ES-I3 (cell line): ENCODE data around the gene MAPK14.
"Not testable (repeated sequence)": the region's sequence is repeated elsewhere in the genome, so short reads cannot be mapped to it uniquely, and the experiment has no call there.

ENCODE experiments used
- H3K36me3 ChIP-seq: 2 replicates; pipeline ENCODE4 v1.6.1; 2013; ENCODE audit warnings: mild to moderate bottlenecking, low read length, control low read depth, moderate library complexity; ENCODE audit not compliant: insufficient read depth
- H3K4me1 ChIP-seq: 2 replicates; pipeline ENCODE4 v1.6.1; 2013; ENCODE audit warnings: mild to moderate bottlenecking, control low read depth, low read length; ENCODE audit not compliant: insufficient read depth
- H3K9ac ChIP-seq: 2 replicates; pipeline ENCODE4 v1.6.1; 2013; ENCODE audit warnings: low read depth, mild to moderate bottlenecking, low read length, moderate library complexity
- H3K9me3 ChIP-seq: 2 replicates; pipeline ENCODE4 v1.6.1; 2013; ENCODE audit warnings: mild to moderate bottlenecking, low read length, moderate library complexity; ENCODE audit not compliant: control insufficient read depth, insufficient read depth

MAPK14 gene

GRCh38 chr6:36028088-36028876 is 674 bp downstream of the MAPK14 start:
- no peaks in the 10 kb centered on the region for H3K36me3 ChIP-seq
- no peaks in the 10 kb centered on the region for H3K9me3 ChIP-seq
- peak overlapping the region; percentile 91 for H3K9ac ChIP-seq
- H3K4me1 ChIP-seq = peaks cover 29% of the 10 kb centered on the region

DNA sequence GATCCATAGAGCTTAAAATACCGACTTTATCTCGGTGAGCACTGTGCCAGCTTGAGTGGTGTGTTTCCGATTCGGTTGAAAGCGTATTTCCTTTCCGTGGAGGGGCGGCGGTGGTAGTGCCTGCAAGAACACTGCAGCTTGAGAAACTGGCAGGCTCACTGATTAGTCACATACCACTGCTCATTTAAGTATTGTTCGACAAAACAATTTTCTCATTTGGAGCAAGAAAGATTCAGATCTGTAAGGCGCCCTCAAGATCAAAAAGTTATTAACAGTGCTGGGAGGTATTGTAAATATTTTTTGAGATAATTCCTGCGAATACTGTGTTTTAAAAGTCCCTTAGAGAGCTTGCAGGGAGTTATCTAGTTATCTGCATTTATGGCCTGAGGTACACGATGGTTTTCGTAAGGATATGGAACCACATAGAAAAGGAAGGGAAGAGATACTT is 1.3 kb downstream of the MAPK14 start:
- no peaks in the 10 kb centered on the region for H3K9me3 ChIP-seq
- peaks cover 34% of the 10 kb centered on the region for H3K4me1 ChIP-seq
- H3K36me3 ChIP-seq = no peaks in the 10 kb centered on the region
- H3K9ac ChIP-seq = peak overlapping the region; percentile 91

GRCh38 chr6:36029464-36029863 is 1.9 kb downstream of the MAPK14 start:
- Histone ChIP-seq H3K9me3 (no peaks in the 10 kb centered on the region), H3K36me3 (no peaks in the 10 kb centered on the region), H3K4me1 (peaks cover 39% of the 10 kb centered on the region), H3K9ac (peak overlapping the region; percentile 91; the same call in 1 of the 2 replicates)

GRCh38 chr6:36032261-36032660 is 4.7 kb downstream of the MAPK14 start:
- no peaks in the 10 kb centered on the region for H3K36me3 ChIP-seq
- H3K4me1 ChIP-seq = peaks cover 17% of the 10 kb centered on the region
- H3K9ac ChIP-seq = 0 out of 2 replicates have a peak overlapping the region, but pooled peaks have one; percentile 9
- H3K9me3 ChIP-seq = no peaks in the 10 kb centered on the region

DNA sequence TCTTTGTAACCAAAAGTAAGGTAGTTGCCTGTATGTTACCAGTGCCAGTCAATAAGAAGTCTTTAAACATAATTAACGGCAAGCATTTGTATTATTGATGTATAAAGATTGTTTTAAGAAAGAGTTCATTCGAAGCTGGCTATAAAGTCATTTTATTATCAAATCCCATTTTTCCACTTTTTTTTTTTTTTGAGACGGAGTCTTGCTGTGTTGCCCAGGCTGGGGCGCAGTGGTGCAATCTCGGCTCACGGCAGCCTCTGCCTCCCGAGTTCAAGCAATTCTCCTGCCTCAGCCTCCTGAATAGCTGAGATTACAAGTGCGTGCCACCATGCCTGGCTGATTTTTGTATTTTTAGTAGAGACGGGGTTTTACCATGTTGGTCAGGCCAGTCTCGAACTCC is 5.5 kb downstream of the MAPK14 start:
- H3K36me3 ChIP-seq, H3K9me3 ChIP-seq, H3K9ac ChIP-seq: not testable (repeated sequence)
- H3K4me1 ChIP-seq = peaks cover 17% of the 10 kb centered on the region

DNA sequence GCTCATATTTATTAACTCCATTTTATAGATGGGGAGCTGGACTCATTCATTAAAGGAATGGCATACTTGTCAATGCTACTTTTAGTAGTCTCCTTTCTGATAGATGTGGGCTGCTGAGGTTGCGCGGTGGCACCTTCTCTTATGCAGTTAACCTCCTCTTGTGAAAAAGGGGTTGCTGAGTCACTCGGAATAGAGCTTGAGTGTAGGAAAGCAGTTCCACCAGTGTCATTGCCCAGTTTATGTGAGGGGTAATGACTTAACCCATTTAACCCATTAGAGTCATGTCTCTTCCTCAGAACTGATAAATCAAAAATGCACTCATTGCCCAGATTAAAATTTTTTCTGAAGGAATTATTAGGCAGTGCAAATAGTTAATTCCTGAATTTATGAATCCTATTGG is 6.3 kb downstream of the MAPK14 start:
- Histone ChIP-seq H3K4me1 (peaks cover 22% of the 10 kb centered on the region), H3K36me3 (no peaks in the 10 kb centered on the region), H3K9ac (no peak overlapping the region), H3K9me3 (no peaks in the 10 kb centered on the region)

DNA sequence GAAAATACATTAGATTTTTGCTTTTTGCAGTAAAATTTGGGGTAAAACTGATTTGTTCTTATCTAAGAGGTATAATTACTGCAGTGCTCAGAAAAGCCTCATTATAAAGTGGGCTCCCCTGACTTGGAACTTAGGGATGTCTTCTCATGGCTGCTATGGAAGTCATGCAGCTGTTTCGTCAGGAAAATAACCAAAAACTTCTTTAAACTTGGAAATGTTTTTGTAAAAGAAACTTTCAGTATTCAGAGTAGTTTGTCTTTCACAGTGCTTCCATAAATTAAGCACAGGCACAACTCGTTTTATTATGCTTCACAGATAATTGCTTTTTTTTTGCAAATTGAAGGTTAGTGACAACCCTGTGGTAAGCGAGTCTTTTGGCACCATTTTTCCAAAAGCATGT is 6.8 kb downstream of the MAPK14 start:
- Histone ChIP-seq H3K9me3 (no peaks in the 10 kb centered on the region), H3K36me3 (no peaks in the 10 kb centered on the region), H3K4me1 (peaks cover 22% of the 10 kb centered on the region), H3K9ac (no peak overlapping the region)

DNA sequence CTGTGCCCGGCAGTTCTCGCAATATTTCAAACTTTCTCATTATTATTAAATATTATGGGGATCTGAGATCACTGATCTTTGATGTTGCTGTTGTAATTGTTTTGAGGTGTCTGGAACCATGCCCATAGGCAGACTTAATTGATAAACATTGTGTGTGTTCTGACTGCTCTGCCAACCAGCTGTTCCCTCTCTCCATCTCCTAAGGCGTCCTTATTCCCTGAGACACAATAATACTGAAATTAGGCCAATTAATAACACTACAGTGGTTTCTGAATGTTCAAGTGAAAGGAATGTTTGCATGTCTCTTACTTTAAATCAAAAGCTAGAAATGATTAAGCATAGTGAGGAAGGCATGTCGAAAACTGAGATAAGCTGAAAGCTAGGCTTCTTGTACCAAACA is 7.6 kb downstream of the MAPK14 start:
- H3K9ac ChIP-seq = no peak overlapping the region
- no peaks in the 10 kb centered on the region for H3K36me3 ChIP-seq
- peaks cover 22% of the 10 kb centered on the region for H3K4me1 ChIP-seq
- no peaks in the 10 kb centered on the region for H3K9me3 ChIP-seq

GRCh38 chr6:36038120-36038876 is 10.7 kb downstream of the MAPK14 start:
- H3K9ac ChIP-seq = no peak overlapping the region
- no peaks in the 10 kb centered on the region for H3K9me3 ChIP-seq
- peaks cover 17% of the 10 kb centered on the region for H3K4me1 ChIP-seq
- H3K36me3 ChIP-seq = no peaks in the 10 kb centered on the region

DNA sequence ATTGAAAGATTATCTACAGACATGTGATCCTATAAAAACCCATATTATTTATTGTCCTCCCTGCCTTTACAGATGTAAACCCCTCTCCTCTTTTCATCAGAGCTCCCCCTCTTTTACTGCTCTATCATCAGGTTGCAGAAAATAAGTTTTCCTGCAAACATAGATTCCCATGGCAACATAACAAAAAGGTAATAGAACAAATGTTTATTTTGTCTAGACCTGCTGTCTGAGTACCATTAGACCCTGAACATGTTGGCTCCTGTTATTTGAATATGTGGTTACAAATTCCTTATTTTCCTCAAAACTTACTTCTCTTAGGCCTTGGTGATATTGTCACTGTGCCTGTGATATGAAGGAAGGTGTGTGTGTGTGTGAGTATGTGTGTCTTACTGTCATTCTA is 11.5 kb downstream of the MAPK14 start:
- peaks cover 10% of the 10 kb centered on the region for H3K4me1 ChIP-seq
- H3K36me3 ChIP-seq = no peaks in the 10 kb centered on the region
- H3K9me3 ChIP-seq = no peaks in the 10 kb centered on the region
- H3K9ac ChIP-seq = no peak overlapping the region

- Histone ChIP-seq H3K36me3 (no peaks in the 10 kb centered on the region), H3K9ac (no peak overlapping the region), H3K4me1 (peaks cover 5% of the 10 kb centered on the region; the same call in 1 of the 2 replicates), H3K9me3 (no peaks in the 10 kb centered on the region)
Measured at GRCh38 chr6:36040958-36041357, 13.3 kb downstream of the MAPK14 start.

- no peaks in the 10 kb centered on the region for H3K9me3 ChIP-seq
- peaks cover 5% of the 10 kb centered on the region; the same call in 1 of the 2 replicates for H3K4me1 ChIP-seq
- no peaks in the 10 kb centered on the region for H3K36me3 ChIP-seq
- no peak overlapping the region for H3K9ac ChIP-seq
Measured at GRCh38 chr6:36042618-36043260, 15.1 kb downstream of the MAPK14 start.

DNA sequence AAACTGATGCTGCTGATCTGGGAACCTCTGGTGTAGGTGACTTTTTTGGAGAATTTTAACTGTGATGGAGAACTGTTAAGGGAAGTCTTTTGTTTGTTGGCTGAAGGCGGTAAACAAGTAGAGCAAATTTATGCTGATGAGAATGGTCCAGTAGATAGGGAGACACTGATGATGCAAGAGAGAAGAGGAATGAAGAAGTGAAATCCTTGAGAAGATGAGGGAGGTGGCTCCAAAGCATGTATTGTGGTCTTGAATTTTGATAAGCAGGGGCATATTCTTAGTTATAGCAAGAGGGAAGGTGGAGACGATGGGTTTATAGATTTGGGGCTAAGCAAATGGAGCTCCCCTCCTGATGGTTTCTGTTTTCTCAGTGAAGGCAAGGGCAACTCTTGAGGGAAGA is 22.0 kb downstream of the MAPK14 start:
- no peaks in the 10 kb centered on the region for H3K9me3 ChIP-seq
- H3K9ac ChIP-seq = no peak overlapping the region
- no peaks in the 10 kb centered on the region for H3K4me1 ChIP-seq
- H3K36me3 ChIP-seq = no peaks in the 10 kb centered on the region

GRCh38 chr6:36050305-36050704 is 22.7 kb downstream of the MAPK14 start:
- Histone ChIP-seq H3K9ac (no peak overlapping the region), H3K9me3 (no peaks in the 10 kb centered on the region), H3K4me1 (no peaks in the 10 kb centered on the region), H3K36me3 (no peaks in the 10 kb centered on the region)
